ENCODE measurements around the gene ATP4A.

- no peak for TF ChIP-seq CTCF (conservative IDR thresholded peaks at IDR 0.05)
- TF ChIP-seq ZFX (IDR thresholded peaks at IDR 0.05) = no peak
Observed at GRCh38 chr19:35552534-35553384, 10.7 kb downstream of the ATP4A start.

Measured in C4-2B (cell line).